Astrocyte (in vitro differentiated cells and primary cell): Measurements from ENCODE around the gene GAB2. TPM values are rescaled to one million over a fixed set of nuclear protein-coding genes. Genes with fewer than 3 reads are reported as not detected.
A peak's percentile ranks its signal among the peaks of the same experiment; 100 is the strongest.

Experiments used
- DNase-seq: peaks from one replicate; pipeline ENCODE4 v3.0.0-alpha.2; 2010; ENCODE audit warnings: low read depth
- FAIRE-seq: peaks from 2 replicates; lab custom pipeline; 2011; peaks lifted over from hg19 to GRCh38; lab: Jason Lieb, UNC
- H2AFZ ChIP-seq: 2 replicates; pipeline ENCODE4 v1.6.0; 2012; ENCODE audit warnings: low read depth, low read length, inconsistent platforms
- H3K27ac ChIP-seq: 2 replicates; pipeline ENCODE4 v1.5.1; 2011; ENCODE audit warnings: low read depth, low read length, inconsistent platforms
- H3K27me3 ChIP-seq: 2 replicates; pipeline ENCODE4 v1.6.0; 2011; ENCODE audit warnings: low read length, inconsistent platforms; ENCODE audit not compliant: insufficient read depth
- H3K36me3 ChIP-seq: 2 replicates; pipeline ENCODE4 v1.5.1; 2011; ENCODE audit warnings: low read length, inconsistent platforms; ENCODE audit not compliant: insufficient read depth
- H3K4me1 ChIP-seq: 2 replicates; pipeline ENCODE4 v1.5.1; 2011; ENCODE audit warnings: low read length, inconsistent platforms; ENCODE audit not compliant: insufficient read depth
- H3K4me2 ChIP-seq: 2 replicates; pipeline ENCODE4 v1.6.0; 2012; ENCODE audit warnings: low read length, inconsistent platforms
- H3K4me3 ChIP-seq: 2 replicates; pipeline ENCODE4 v1.5.1; 2011; ENCODE audit warnings: low read depth, mild to moderate bottlenecking, low read length, inconsistent platforms; ENCODE audit not compliant: insufficient read depth
- H3K79me2 ChIP-seq: 2 replicates; pipeline ENCODE4 v1.6.0; 2012; ENCODE audit warnings: mild to moderate bottlenecking, low read length, inconsistent platforms; ENCODE audit not compliant: insufficient read depth
- H3K9ac ChIP-seq: 2 replicates; pipeline ENCODE4 v1.6.0; 2012; ENCODE audit warnings: mild to moderate bottlenecking, low read length, inconsistent platforms
- H3K9me3 ChIP-seq: 2 replicates; pipeline ENCODE4 v1.5.1; 2012; ENCODE audit warnings: low read depth, mild to moderate bottlenecking, low read length, inconsistent platforms; ENCODE audit not compliant: insufficient read depth
- H4K20me1 ChIP-seq: 2 replicates; pipeline ENCODE4 v1.6.0; 2012; ENCODE audit warnings: low read length, inconsistent platforms; ENCODE audit not compliant: insufficient read depth
- H3K27ac Mint-ChIP-seq: one replicate; pipeline ENCODE4 v1.8.0; 2021; ENCODE audit warnings: mild to moderate bottlenecking, mixed read lengths; ENCODE audit not compliant: unreplicated experiment
- H3K27me3 Mint-ChIP-seq: one replicate; pipeline ENCODE4 v1.8.0; 2021; ENCODE audit warnings: low read depth, mixed read lengths; ENCODE audit not compliant: unreplicated experiment
- H3K36me3 Mint-ChIP-seq: one replicate; pipeline ENCODE4 v1.8.0; 2021; ENCODE audit warnings: low read depth, mixed read lengths; ENCODE audit not compliant: unreplicated experiment
- H3K4me1 Mint-ChIP-seq: one replicate; pipeline ENCODE4 v1.8.0; 2021; ENCODE audit warnings: low read depth, mixed read lengths; ENCODE audit not compliant: unreplicated experiment
- H3K4me3 Mint-ChIP-seq: one replicate; pipeline ENCODE4 v1.8.0; 2021; ENCODE audit warnings: mild to moderate bottlenecking, moderate library complexity, mixed read lengths; ENCODE audit not compliant: unreplicated experiment
- H3K9me3 Mint-ChIP-seq: one replicate; pipeline ENCODE4 v1.8.0; 2021; ENCODE audit warnings: mild to moderate bottlenecking, mixed read lengths; ENCODE audit not compliant: unreplicated experiment
- CTCF ChIP-seq: IDR thresholded peaks from 2 replicates; pipeline ENCODE4 v1.5.1; 2011; ENCODE audit warnings: low read depth, mild to moderate bottlenecking, inconsistent platforms, low read length, moderate library complexity; ENCODE audit not compliant: insufficient read depth
- EZH2 ChIP-seq: IDR thresholded peaks from 2 replicates; pipeline ENCODE4 v1.6.1; 2012; ENCODE audit warnings: mild to moderate bottlenecking, low read length, inconsistent platforms; ENCODE audit not compliant: insufficient read depth
- total RNA-seq: library from RNA; stranded (reverse); gene quantifications from 2 replicates; pipeline ENCODE4 v1.2.1, GENCODE V29; 2021

GAB2 gene
- total RNA-seq, 1 donor from 2014 or later = 18.2 TPM

- TF ChIP-seq EZH2 (no peak), CTCF (no peak)
- Histone ChIP-seq H3K9ac (peak overlapping the region; percentile 72), H3K4me1 (peaks cover 14% of the 10 kb centered on the region), H3K27me3 (no peaks in the 10 kb centered on the region), H3K4me2 (peak overlapping the region; percentile 50), H3K9me3 (no peaks in the 10 kb centered on the region), H3K36me3 (peaks cover 7% of the 10 kb centered on the region), H3K79me2 (no peaks in the 10 kb centered on the region), H4K20me1 (no peaks in the 10 kb centered on the region), H3K4me3 (no peak overlapping the region), H2AFZ (peak overlapping the region; percentile 63), H3K27ac (peak overlapping the region; percentile 95)
- no peaks in the 10 kb centered on the region for H3K27me3 Mint-ChIP-seq
- peaks cover 9% of the 10 kb centered on the region for H3K4me1 Mint-ChIP-seq
- H3K36me3 Mint-ChIP-seq = peaks cover 12% of the 10 kb centered on the region
- DNase-seq (peak; percentile 83), FAIRE-seq (no peak)
- no peaks in the 10 kb centered on the region for H3K9me3 Mint-ChIP-seq
- peak overlapping the region; percentile 47 for H3K27ac Mint-ChIP-seq
- H3K4me3 Mint-ChIP-seq = no peak overlapping the region
These were observed 248.8 kb downstream of the GAB2 start for GRCh38 chr11:78168539-78169477.

- Histone ChIP-seq H3K9me3 (no peaks in the 10 kb centered on the region), H3K27ac (no peak overlapping the region), H3K27me3 (no peaks in the 10 kb centered on the region), H3K4me1 (peaks cover 14% of the 10 kb centered on the region), H3K36me3 (no peaks in the 10 kb centered on the region), H2AFZ (no peak overlapping the region), H3K79me2 (no peaks in the 10 kb centered on the region), H3K9ac (no peak overlapping the region), H3K4me3 (no peak overlapping the region), H3K4me2 (no peak overlapping the region), H4K20me1 (no peaks in the 10 kb centered on the region)
- Mint-ChIP-seq H3K4me3 (no peak overlapping the region), H3K9me3 (no peaks in the 10 kb centered on the region), H3K36me3 (peaks cover 5% of the 10 kb centered on the region), H3K27me3 (peaks cover 3% of the 10 kb centered on the region), H3K27ac (no peak overlapping the region), H3K4me1 (peaks cover 9% of the 10 kb centered on the region)
- no peak for DNase-seq
- TF ChIP-seq EZH2 (no peak), CTCF (no peak)
- FAIRE-seq = no peak
These were observed 250.7 kb downstream of the GAB2 start for GRCh38 chr11:78166855-78167469.

Other genes with a start within 250 kb of the GAB2 start
- 12.9 and 14.0 TPM in 2 replicates for gene KCTD21, start 229.2 kb downstream of the GAB2 start, total RNA-seq
- gene USP35, start 228.9 kb downstream of the GAB2 start, total RNA-seq = 16.2 and 18.7 TPM in 2 replicates
- 10.1 and 10.2 TPM in 2 replicates for gene NARS2, start 157.0 kb upstream of the GAB2 start, total RNA-seq